HepG2 (cell line): ENCODE data around the gene SYT7. TPM values are rescaled to one million over a fixed set of nuclear protein-coding genes. Genes with fewer than 3 reads are reported as not detected.

Source experiments
- ATAC-seq: fragments of 200-7000 bp; cut with Tn5 transposase; 3 replicates; pipeline ENCODE4 v1.9.1; 2020; ENCODE audit warnings: mild to moderate bottlenecking, moderate library complexity
- BruUV-seq: library from RNA; stranded (reverse); fragments of 400-500 nt; replicated peaks from 2 replicates; lab custom pipeline; 2021; lab: Mats Ljungman, UMichigan
- CTCF ChIA-PET: fragments of 300-600 bp; formaldehyde crosslinking; extraction: SDS; loops from one replicate; lab custom pipeline; 2021; ENCODE audit warnings: low total read pairs, inconsistent platforms, low intra/inter-chr PET ratio; lab: Yijun Ruan, JAX
- POLR2A ChIA-PET: fragments of 350-600 bp; sonication (Branson Sonifier 250); formaldehyde crosslinking; loops from one replicate; lab custom pipeline; 2020; ENCODE audit warnings: antibody characterized with exemption, inconsistent platforms; lab: Yijun Ruan, JAX
- DNase-seq: peaks from one replicate; pipeline ENCODE4 v3.0.0-alpha.2; 2015; ENCODE audit warnings: low spot score
- FAIRE-seq: peaks from 3 replicates; lab custom pipeline; 2011; peaks lifted over from hg19 to GRCh38; lab: Jason Lieb, UNC
- H2AFZ ChIP-seq: one replicate; pipeline ENCODE4 v1.6.1; 2011; ENCODE audit warnings: low read length, inconsistent platforms
- H3K27ac ChIP-seq: fragments of 300-600 bp; 3 replicates; pipeline ENCODE4 v1.8.0; 2011; ENCODE audit warnings: mixed run types, mild to moderate bottlenecking, mixed read lengths, low read length, inconsistent platforms; ENCODE audit not compliant: insufficient read depth; ENCODE audit errors: extremely low read length
- H3K27me3 ChIP-seq, 2 experiments: fragments of 200-600 bp in 1 of 2; 2 replicates in 1 of 2; 3 replicates in 1 of 2; pipeline versions ENCODE4 v1.6.0 to v1.8.0; 2011; ENCODE audit warnings: low read length in 2 of 2, mild to moderate bottlenecking in 2 of 2, moderate library complexity in 2 of 2, inconsistent platforms in 1 of 2; ENCODE audit not compliant: insufficient read depth in 2 of 2, control insufficient read depth in 1 of 2
- H3K36me3 ChIP-seq, 2 experiments: fragments of 200-600 bp in 1 of 2; replicated peaks in 1 of 2; 2 replicates in 1 of 2; 3 replicates in 1 of 2; pipeline versions ENCODE4 v1.5.1 to v1.8.0; 2011; ENCODE audit warnings: low read length in 2 of 2, inconsistent platforms in 1 of 2; ENCODE audit not compliant: insufficient read depth in 2 of 2, control insufficient read depth in 1 of 2
- H3K4me1 ChIP-seq: 2 replicates; pipeline ENCODE4 v1.5.1; 2012; ENCODE audit warnings: low read length, inconsistent platforms; ENCODE audit not compliant: insufficient read depth
- H3K4me2 ChIP-seq: 2 replicates; pipeline ENCODE4 v1.6.0; 2011; ENCODE audit warnings: low read depth, low read length, inconsistent platforms
- H3K4me3 ChIP-seq, 3 experiments: fragments of 200-600 bp in 1 of 3; sonication (generic), shearing (Covaris generic) in 1 of 3; replicated peaks in 1 of 3; 2 replicates each; pipeline ENCODE4 v1.5.1; 2011 to 2016; ENCODE audit warnings: low read length in 3 of 3, inconsistent platforms in 2 of 3, low read depth in 2 of 3, mild to moderate bottlenecking in 2 of 3, control low read depth in 1 of 3, mixed read lengths in 1 of 3; ENCODE audit not compliant: insufficient read depth in 1 of 3
- H3K79me2 ChIP-seq: one replicate; pipeline ENCODE4 v1.6.1; 2011; ENCODE audit warnings: low read length, inconsistent platforms; ENCODE audit not compliant: insufficient read depth
- H3K9ac ChIP-seq: 2 replicates; pipeline ENCODE4 v1.6.0; 2011; ENCODE audit warnings: mild to moderate bottlenecking, low read depth, low read length, inconsistent platforms; ENCODE audit not compliant: insufficient read depth
- H3K9me3 ChIP-seq: 2 replicates; pipeline ENCODE4 v1.5.1; 2012; ENCODE audit warnings: mild to moderate bottlenecking, low read length
- H4K20me1 ChIP-seq: 2 replicates; pipeline ENCODE4 v1.6.0; 2011; ENCODE audit warnings: inconsistent platforms, mild to moderate bottlenecking, low read length, moderate library complexity; ENCODE audit not compliant: insufficient read depth
- BHLHE40 ChIP-seq: IDR thresholded peaks from 2 replicates; pipeline ENCODE4 v1.6.1; 2011; ENCODE audit warnings: low read length, improper control_type of control experiment
- CHCHD3 ChIP-seq: sonication (generic); formaldehyde crosslinking; IDR thresholded peaks from 2 replicates; pipeline ENCODE4 v1.8.0; 2022; ENCODE audit warnings: mild to moderate bottlenecking, missing genetic modification reagents, moderate library complexity
- GLMP ChIP-seq: sonication (generic); formaldehyde crosslinking; IDR thresholded peaks from 2 replicates; pipeline ENCODE4 v1.9.0; 2021; ENCODE audit warnings: missing genetic modification reagents, mild to moderate bottlenecking, borderline replicate concordance
- MNT ChIP-seq: fragments of 450-650 bp; IDR thresholded peaks from 2 replicates; pipeline ENCODE4 v1.6.1; 2016
- RNF2 ChIP-seq: fragments of 450-650 bp; conservative IDR thresholded peaks from 2 replicates; pipeline ENCODE4 v1.6.1; 2016; ENCODE audit warnings: low read depth
- YEATS2 ChIP-seq: sonication (generic); formaldehyde crosslinking; IDR thresholded peaks from 2 replicates; pipeline ENCODE4 v1.4.0; 2020; ENCODE audit warnings: missing genetic modification reagents, borderline replicate concordance
- ZNF234 ChIP-seq: sonication (generic); formaldehyde crosslinking; conservative IDR thresholded peaks from 2 replicates; pipeline ENCODE4 v1.5.1; 2020; ENCODE audit warnings: mild to moderate bottlenecking, missing genetic modification reagents
- WGBS: methylation state at CpG from one replicate; pipeline ENCODE4 v1.1.6; 2017; ENCODE audit warnings: low lambda C conversion rate; 5-methylcytosine and 5-hydroxymethylcytosine counted together
- in situ Hi-C: cut with HindIII; loops from 2 replicates; pipeline ENCODE4 v1.10.0; 2017; ENCODE audit warnings: low pct_unique_long_range_greater_than_20kb; ENCODE audit not compliant: extremely low pct_ligation_motif_present
- intact Hi-C: fragments of 100-400 bp; cut with micrococcal nuclease; formaldehyde crosslinking; loops from one replicate; pipeline ENCODE4 v1.10.0; 2022; ENCODE audit not compliant: unreplicated experiment
- polyA plus RNA-seq, 8 experiments: library from polyadenylated mRNA; depleted of rRNA in 3 of 8; stranded (reverse) in 7 of 8; unstranded in 1 of 8; fragments of >200 nt; fragmentation: Illumina TruSeq in 4 of 8; extraction: Trizol in 4 of 8; gene quantifications; 2 replicates each; pipeline versions ENCODE4 v1.2.1 to v1.2.3, GENCODE V29; 2011 to 2016; ENCODE audit warnings: low read depth in 4 of 8, missing spikeins in 1 of 8, mixed read lengths in 1 of 8; ENCODE audit not compliant: insufficient read depth in 1 of 8
- total RNA-seq, 5 experiments: library from RNA; depleted of rRNA; stranded (reverse); fragments of >200 nt; fragmentation: Illumina TruSeq; extraction: Trizol; gene quantifications; 2 replicates each; pipeline ENCODE4 v1.2.3, GENCODE V29; 2016; ENCODE audit warnings: low read depth in 1 of 5

Gene SYT7
- total and polyA plus RNA-seq, 2 of the 13 experiments (the other 11 are each of a cell fraction or from before 2014, with no cell fraction given): 1.4 to 4.4 TPM

- TF ChIP-seq RNF2 (no peak), CHCHD3 (CRISPR knock-in tag) (no peak), YEATS2 (CRISPR knock-in tag) (no peak)
- TF ChIP-seq, all 625 proteins: peak for 0
Measured at GRCh38 chr11:61534933-61535839, 45.7 kb downstream of the SYT7 start (continued).

- Histone ChIP-seq H3K4me3 (no peak overlapping the region), H2AFZ (no peak overlapping the region), H3K27me3 (peaks cover 0 to 6% of the 10 kb centered on the region in 2 experiments; a peak in 2 of 5 replicates), H3K27ac (no peak overlapping the region), H4K20me1 (no peaks in the 10 kb centered on the region), H3K36me3 (no peaks in the 10 kb centered on the region), H3K9ac (no peak overlapping the region), H3K4me2 (no peak overlapping the region), H3K4me1 (peaks cover 45% of the 10 kb centered on the region), H3K9me3 (no peaks in the 10 kb centered on the region), H3K79me2 (no peaks in the 10 kb centered on the region)
- in situ Hi-C loops (loop anchor here (5.0 kb wide), 1 partner anchor 103 kb away; no protein-coding TSS in a partner anchor), intact Hi-C loops (no loop called here)
- CTCF ChIA-PET: no interaction called here
- no peak for DNase-seq
- ATAC-seq: no peak
- POLR2A ChIA-PET: no interaction called here
- BruUV-seq: no TSS peak
- FAIRE-seq: no peak
- 67% methylated on average over 31 of the region's 36 CpGs for WGBS
- TF ChIP-seq GLMP (CRISPR knock-in tag) (no peak), ZNF234 (no peak), BHLHE40 (peak; percentile 11; the same call in 1 of the 2 replicates), MNT (peak; percentile 80)
Measured at GRCh38 chr11:61534025-61534932, 46.6 kb downstream of the SYT7 start.
